GM10266 (cell line): ENCODE results near the gene RER1.

ENCODE experiments used
- DNase-seq: peaks from one replicate; pipeline ENCODE4 v3.0.0; 2012; ENCODE audit errors: extremely low spot score
- CTCF ChIP-seq: IDR thresholded peaks from 2 replicates; pipeline ENCODE4 v1.5.1; 2012; ENCODE audit warnings: mild to moderate bottlenecking, low read depth; ENCODE audit not compliant: control insufficient read depth, insufficient read depth; ENCODE audit errors: missing control alignments

The RER1 gene

GRCh38 chr1:2419416-2419815 is 27.8 kb downstream of the RER1 start:
- DNase-seq = no peak
- TF ChIP-seq CTCF = no peak

DNA sequence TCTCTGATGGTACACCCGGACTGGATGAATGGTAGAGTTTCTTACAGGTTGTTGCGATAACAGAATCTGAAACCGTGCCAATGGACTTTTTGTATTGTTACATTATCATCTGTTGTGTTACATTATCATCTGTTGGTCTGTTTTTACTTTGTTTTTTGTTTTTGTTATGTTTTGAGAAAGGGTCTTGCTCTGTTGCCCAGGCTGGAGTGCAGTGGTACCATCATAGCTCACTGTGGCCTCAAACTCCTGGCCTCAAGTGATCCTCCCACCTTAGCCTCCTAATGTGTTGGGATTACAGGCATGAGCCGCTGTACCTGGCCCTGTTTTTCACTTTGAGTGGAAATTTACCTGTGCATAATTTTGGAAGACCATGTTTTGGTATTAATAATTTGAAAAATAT is 30.9 kb downstream of the RER1 start:
- no peak for DNase-seq
- no peak for TF ChIP-seq CTCF

DNA sequence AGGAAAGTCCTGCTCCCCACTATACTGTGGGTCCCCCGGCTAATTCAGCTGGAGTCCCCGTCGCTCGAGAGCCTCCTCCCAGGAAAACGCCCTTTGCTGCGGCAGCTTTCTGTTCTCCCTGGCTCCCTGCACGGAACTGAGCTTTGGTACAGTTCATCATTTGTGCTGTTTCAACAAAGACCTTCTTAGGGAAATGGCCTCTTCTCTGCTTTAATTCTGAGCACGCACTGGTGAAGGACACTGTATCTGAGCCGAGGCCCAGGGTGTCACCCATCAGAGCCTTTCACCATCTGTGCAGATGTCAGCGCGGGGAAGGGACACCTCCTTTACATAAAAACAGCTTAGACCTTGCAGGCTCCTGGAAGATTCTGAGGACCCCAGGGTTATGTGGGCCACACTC is 34.3 kb downstream of the RER1 start:
- no peak for TF ChIP-seq CTCF
- no peak for DNase-seq

- TF ChIP-seq CTCF = no peak
- no peak for DNase-seq
These were observed 34.9 kb downstream of the RER1 start for GRCh38 chr1:2426540-2426939.

- DNase-seq = no peak
- no peak for TF ChIP-seq CTCF
These were observed 35.4 kb downstream of the RER1 start for GRCh38 chr1:2427051-2427450.

DNA sequence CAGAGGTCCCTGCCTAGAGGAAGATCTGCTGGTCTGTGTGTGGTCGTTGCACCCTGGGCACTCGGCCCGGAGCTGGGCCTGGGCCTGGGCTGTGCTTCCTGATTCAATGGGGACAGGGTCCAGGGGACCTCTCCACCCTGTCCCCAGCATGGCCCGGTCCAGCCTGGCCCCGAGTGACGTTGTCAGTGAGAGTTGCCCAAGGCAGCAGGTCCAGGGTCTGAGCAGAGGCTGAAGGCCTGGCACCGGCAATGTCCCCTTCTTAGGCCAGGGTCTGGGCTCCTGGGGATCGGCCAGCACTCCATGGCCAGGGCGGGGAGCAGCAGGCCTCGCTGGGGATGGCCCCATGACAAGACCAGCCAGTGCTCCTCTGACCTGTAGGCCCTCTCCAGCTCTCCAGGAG is 36.3 kb downstream of the RER1 start:
- DNase-seq = no peak

GRCh38 chr1:2428490-2428889 is 36.8 kb downstream of the RER1 start:
- DNase-seq = no peak
- no peak for TF ChIP-seq CTCF

More for the DNA sequence above, 36.3 kb downstream of the RER1 start:
- no peak for TF ChIP-seq CTCF
